Stimulated activated naive B cell treated with anti-CD40 and anti-IgM and Interleukin-4, amounts not matched to agents 10 μg/mL and 1 μg/mL and 100 μg/mL, for 72 hours (primary cell): ENCODE data around the gene TOR2A.
"Not testable (repeated sequence)": the region's sequence is repeated elsewhere in the genome, so short reads cannot be mapped to it uniquely, and the experiment has no call there.

Experiments
- ATAC-seq, 2 donors: fragments of 150-1000 bp; cut with Tn5 transposase; replicated peaks; 2 replicates each; pipeline ENCODE4 v1.10.0; 2021; ENCODE audit warnings: moderate library complexity in 1 of 2
- DNase-seq: peaks from one replicate; pipeline ENCODE4 v3.0.0; 2021
- H3K27ac Mint-ChIP-seq: one replicate; pipeline ENCODE4 v1.8.0; 2022; ENCODE audit warnings: mild to moderate bottlenecking, mixed read lengths
- H3K27me3 Mint-ChIP-seq, 2 donors: one replicate each; pipeline ENCODE4 v1.8.0; 2022; ENCODE audit warnings: mixed read lengths in 2 of 2
- H3K36me3 Mint-ChIP-seq, 2 donors: one replicate each; pipeline ENCODE4 v1.8.0; 2022; ENCODE audit warnings: mixed read lengths in 2 of 2, mild to moderate bottlenecking in 1 of 2
- H3K4me1 Mint-ChIP-seq, 2 donors: one replicate each; pipeline ENCODE4 v1.8.0; 2022; ENCODE audit warnings: mixed read lengths in 2 of 2, mild to moderate bottlenecking in 1 of 2
- H3K4me3 Mint-ChIP-seq, 2 donors: one replicate each; pipeline ENCODE4 v1.8.0; 2022; ENCODE audit warnings: mild to moderate bottlenecking in 2 of 2, mixed read lengths in 2 of 2, moderate library complexity in 1 of 2
- H3K9me3 Mint-ChIP-seq, 2 donors: one replicate each; pipeline ENCODE4 v1.8.0; 2022; ENCODE audit warnings: mixed read lengths in 2 of 2, mild to moderate bottlenecking in 1 of 2

Gene TOR2A

DNA sequence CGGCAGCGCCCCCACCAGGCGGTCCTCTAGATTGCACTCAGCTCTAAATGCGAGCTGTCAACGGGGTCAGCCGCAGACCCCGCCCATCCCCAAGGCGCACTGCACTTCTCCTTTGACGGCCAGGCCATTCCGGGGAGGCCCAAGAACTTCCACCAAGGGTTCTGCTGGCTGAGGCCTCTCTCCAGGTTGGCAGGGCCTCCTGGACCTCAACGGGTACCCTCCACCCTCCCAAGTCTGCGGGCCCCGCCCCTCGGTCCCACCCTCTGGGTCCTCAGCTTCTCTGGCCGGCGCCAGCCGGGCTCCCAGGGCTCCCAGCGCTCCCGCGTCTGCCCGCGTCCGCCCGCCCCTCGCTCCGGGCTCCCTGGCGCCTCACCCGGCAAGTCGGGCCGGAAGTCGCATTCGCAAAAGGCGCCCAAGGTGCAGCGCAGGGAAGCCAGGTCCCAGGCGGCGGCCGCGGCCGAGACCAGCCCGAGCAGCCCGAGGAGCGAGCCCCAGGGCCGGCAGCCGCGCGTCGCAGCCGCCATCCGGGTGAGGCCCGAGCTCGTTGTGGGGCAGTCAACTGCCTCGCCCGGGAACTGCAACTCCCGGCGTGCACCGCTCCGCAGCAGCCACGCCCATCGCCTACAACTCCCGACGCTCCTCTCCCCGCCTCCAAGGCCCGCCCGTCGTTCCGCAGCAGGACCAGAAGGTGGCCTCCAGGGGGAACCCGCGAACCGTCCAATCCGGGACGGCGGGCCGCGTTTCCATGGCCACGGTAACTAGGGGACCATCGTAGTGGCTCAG lies at the start of gene TOR2A:
TOR2A (minus strand) TSS at position 548 of the 783 bp plus-strand sequence; CDS start at position 524, 24 bp downstream.
- ATAC-seq, result peak; percentile 93 to 96

DNA sequence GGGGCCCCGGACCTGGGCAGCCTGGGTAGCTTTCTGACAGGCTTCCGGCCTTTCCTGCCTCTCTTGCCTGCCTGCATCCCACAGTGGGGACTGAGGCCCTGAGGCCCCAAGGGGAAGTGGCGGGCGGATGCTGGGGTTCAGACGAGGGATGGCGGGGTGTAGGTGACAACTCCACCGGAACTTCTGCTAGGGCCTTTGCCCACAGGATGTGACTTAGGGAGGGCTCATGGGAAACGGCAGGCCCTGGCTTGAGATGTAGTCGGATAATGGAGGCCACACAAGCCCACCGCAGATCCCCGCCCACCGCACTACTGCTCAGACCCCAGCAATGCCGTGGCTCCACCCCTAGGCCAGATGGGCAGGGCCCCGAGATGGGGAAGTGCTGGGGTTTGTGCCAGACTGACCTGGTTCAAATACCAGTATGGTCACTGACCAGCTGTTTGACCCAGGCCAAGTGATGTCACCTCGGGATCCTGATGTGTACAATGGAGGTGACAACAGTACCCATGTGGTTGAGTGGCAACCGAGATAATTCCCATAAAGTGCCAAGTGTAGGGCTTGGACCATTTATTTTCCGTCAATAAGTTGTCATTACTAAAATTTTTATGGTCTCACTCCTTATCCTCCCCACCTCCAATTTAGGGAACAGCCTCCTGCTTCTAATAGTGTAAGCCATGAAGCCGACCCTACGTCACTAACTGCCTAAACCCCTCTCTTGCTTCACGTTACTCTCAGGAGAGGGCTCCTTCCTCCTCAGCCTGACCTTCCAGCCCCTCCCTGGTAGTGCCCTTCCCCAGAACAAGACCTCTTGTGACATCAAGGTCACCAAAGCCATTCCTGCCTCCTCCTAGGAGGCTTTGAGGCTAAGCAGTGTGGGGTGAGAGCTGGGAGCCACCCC lies 48.3 kb upstream of the TOR2A start:
- Mint-ChIP-seq H3K9me3 (no peaks in the 10 kb centered on the region), H3K27me3 (no peaks in the 10 kb centered on the region), H3K4me3 (peak overlapping the region; percentile 83), H3K4me1 (peaks cover 40 to 71% of the 10 kb centered on the region in 2 donors), H3K27ac (peak overlapping the region; percentile 98), H3K36me3 (peaks cover 17 to 23% of the 10 kb centered on the region in 2 donors)
- peak in 1 of 2 donors; percentile 1 for ATAC-seq
- DNase-seq, result peak; percentile 57

More for the DNA sequence above, at the start of gene TOR2A:
- peaks cover 12 to 24% of the 10 kb centered on the region in 2 donors for H3K36me3 Mint-ChIP-seq
- peak within 1 kb of the TSS; percentile 88 for H3K27ac Mint-ChIP-seq
- H3K4me1 Mint-ChIP-seq, result peaks cover 8 to 11% of the 10 kb centered on the region in 2 donors
- peak within 1 kb of the TSS; percentile 82 to 87 for H3K4me3 Mint-ChIP-seq
- DNase-seq, result peak; percentile 96
- H3K27me3 Mint-ChIP-seq, result no peaks in the 10 kb centered on the region
- no peaks in the 10 kb centered on the region for H3K9me3 Mint-ChIP-seq

DNA sequence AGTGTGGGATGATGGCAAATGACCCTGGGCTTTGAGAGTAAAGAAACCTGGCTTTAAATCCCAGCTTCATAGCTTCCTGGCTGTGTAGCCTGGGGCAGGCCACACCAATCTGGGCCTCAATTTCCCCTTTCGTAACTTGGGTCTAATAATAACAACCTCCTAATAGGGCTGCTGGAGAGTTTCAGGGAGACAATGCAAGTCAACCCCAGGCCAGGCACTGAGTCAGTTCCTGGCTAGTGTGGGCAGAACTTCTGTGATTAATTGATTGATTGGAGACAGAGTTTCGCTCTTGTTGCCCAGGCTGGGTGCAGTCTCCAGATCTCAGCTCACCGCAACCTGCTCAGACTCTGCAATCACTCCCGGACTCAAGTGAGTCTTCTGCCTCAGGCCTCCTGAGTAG lies 46.7 kb upstream of the TOR2A start:
- Mint-ChIP-seq H3K27me3 (no peaks in the 10 kb centered on the region), H3K4me3 (no peak overlapping the region), H3K27ac (peak overlapping the region; percentile 75), H3K9me3 (no peaks in the 10 kb centered on the region), H3K36me3 (peaks cover 16% of the 10 kb centered on the region in 2 donors), H3K4me1 (peaks cover 34 to 66% of the 10 kb centered on the region in 2 donors)
- ATAC-seq, result no peak
- DNase-seq, result no peak

DNA sequence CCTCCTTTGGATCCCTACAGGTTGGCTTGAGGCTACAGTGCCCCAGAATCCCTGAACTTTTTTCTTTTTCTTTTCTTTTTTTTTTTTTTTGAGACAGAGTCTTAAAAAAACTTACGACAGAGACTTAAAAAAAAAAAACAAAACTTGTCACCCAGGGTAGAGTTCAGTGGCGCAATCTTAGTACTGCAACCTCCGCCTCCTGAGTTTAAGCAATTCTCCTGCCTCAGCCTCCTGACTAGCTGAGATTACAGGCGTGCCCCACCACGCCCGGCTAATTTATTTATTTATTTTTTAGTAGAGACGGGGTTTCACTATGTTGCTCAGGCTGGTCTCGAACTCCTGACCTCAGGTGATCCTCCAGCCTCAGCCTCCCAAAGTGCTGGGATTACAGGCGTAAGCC lies 45.8 kb upstream of the TOR2A start:
- DNase-seq, H3K4me3 Mint-ChIP-seq, H3K9me3 Mint-ChIP-seq, ATAC-seq, H3K27me3 Mint-ChIP-seq: not testable (repeated sequence)
- Mint-ChIP-seq H3K27ac (peak overlapping the region; percentile 92), H3K36me3 (peaks cover 14 to 17% of the 10 kb centered on the region in 2 donors), H3K4me1 (peaks cover 39 to 69% of the 10 kb centered on the region in 2 donors)

DNA sequence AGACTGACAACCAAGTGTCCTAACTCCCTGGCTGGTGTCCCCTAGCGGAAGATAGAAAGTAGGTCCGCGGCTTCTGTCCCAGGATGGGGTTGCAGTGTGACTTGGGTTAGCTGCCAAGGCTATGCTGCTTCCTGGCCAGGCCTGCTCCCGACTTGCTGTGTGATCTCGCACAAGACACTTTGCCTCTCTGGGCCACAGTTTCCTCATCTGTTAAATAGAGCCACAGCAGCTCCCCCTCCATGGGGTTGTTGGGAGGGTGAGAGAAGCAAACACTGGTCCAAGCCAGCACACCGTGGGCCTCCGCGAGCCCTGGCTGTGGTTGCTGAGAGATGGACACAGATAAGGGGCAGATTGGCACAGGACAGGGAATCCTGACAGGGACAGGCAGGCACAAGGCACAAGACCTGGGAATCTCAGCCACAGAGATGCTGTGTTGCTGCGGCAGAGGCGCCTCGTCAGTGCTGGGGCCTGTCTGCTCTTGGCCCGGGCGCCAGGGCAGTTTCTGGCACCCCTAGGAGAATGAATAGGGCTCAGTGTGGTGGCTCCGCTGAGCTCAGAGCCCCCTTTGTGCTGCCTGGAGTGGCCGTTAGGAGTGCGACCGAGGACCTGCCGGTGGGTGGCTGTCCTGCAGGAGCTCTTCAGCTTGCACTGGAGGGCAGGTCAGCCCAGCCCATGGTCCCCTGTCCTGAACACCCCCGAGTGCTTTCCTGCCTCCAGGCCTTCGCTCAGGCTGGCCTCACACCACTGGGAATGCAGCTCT lies 45.2 kb upstream of the TOR2A start:
- DNase-seq (no peak), ATAC-seq (no peak)
- Mint-ChIP-seq H3K4me3 (no peak overlapping the region), H3K4me1 (peaks cover 39 to 69% of the 10 kb centered on the region in 2 donors), H3K27me3 (no peaks in the 10 kb centered on the region), H3K9me3 (no peaks in the 10 kb centered on the region), H3K27ac (peak overlapping the region; percentile 92), H3K36me3 (peaks cover 14 to 17% of the 10 kb centered on the region in 2 donors)

DNA sequence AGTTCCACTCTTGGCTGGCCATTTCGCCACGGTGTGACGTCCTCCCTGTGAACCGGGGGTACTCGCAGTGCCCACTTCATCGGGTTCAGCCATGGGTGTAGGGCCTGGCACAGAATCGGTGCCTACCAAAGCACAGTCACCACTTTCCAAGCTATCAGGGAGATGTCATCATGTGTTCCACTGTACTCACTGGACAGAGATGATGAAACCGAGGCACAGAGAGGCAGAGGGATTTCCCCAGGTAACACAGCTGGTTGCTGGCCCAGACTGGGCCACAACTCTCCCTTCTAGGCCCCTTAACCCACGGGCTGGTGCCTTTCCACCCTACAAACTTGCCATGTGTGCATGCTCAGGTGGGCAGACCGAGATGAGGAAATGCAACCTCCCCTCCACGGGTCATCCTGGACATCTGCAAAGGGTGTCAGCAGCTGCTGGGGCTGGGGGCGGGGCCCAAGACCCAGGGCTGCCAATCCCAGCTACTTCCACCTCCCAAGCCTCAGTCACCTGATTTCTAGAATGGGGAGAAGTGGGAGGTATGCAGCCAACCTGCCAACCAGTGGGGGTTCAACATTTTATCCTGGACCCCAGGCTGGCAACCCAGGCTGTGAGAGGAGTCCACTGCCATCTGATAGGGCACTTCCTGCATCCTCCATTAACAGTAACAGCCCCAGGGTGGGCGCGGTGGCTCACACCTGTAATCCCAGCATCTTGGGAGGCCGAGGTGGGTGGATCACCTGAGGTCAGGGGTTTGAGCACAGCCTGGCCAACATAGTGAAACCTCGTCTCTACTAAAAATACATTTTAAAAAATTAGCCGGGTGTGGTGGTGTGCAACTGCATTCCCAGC lies 44.3 kb upstream of the TOR2A start:
- ATAC-seq (peak; percentile 81 to 82), DNase-seq (peak; percentile 90)
- peak overlapping the region; percentile 92 for H3K27ac Mint-ChIP-seq
- peak overlapping the region; percentile 96 to 100 for H3K4me3 Mint-ChIP-seq
- no peaks in the 10 kb centered on the region for H3K9me3 Mint-ChIP-seq
- peaks cover 15 to 18% of the 10 kb centered on the region in 2 donors for H3K36me3 Mint-ChIP-seq
- no peaks in the 10 kb centered on the region for H3K27me3 Mint-ChIP-seq
- peaks cover 35 to 63% of the 10 kb centered on the region in 2 donors for H3K4me1 Mint-ChIP-seq

DNA sequence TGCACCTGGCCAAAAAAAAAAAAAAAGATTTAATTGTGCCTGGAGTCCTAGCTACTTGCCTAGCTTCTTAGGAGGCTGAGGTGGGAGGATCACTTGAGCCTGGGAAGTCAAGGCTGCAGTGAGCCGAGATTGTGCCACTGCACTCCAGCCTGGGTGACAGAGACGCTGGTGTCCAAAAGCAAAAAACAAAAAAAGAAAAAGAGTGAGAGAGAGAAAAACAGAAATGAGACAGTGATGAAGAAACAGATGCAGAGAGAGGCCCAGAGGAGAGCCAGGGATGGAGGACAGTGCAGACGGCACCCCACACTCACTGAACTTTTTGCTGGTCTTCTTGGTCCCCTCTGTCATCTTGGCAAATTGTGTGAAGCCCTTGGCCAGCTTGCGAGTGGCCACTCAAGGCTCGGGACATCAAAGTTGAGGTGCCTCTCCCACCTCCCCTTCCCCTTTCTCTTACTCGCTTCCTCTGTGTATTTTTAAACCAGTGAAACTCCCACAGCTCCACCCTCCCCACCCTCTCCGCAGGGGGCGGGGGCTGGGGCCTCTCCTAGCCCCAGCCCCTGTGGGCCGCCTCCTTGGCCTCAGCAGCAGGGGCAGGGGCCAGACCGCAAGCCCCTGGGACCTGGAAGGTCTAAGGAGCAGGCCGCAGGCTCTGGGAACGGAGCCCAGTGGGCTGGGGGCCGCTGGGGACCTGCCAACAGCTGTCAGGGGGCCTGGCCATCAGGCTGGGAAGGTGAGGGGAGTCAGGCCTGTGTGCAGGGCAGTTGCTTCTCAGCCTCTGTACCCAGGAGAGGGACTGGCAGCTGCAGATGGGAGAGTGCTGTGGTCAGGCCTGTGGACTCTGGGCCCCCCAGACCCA lies 43.4 kb upstream of the TOR2A start, which contains the start of gene SH2D3C:
SH2D3C (minus strand) TSS at position 387 of the 856 bp plus-strand sequence; CDS start at position 348, 39 bp downstream.
- peaks cover 34 to 61% of the 10 kb centered on the region in 2 donors for H3K4me1 Mint-ChIP-seq
- peak; percentile 52 to 54 for ATAC-seq
- peak within 1 kb of the TSS; percentile 96 to 100 for H3K4me3 Mint-ChIP-seq
- H3K27me3 Mint-ChIP-seq, result no peaks in the 10 kb centered on the region
- H3K9me3 Mint-ChIP-seq, result no peaks in the 10 kb centered on the region
- peak within 1 kb of the TSS; percentile 94 for H3K27ac Mint-ChIP-seq
- H3K36me3 Mint-ChIP-seq, result peaks cover 19 to 26% of the 10 kb centered on the region in 2 donors
- peak; percentile 59 for DNase-seq

DNA sequence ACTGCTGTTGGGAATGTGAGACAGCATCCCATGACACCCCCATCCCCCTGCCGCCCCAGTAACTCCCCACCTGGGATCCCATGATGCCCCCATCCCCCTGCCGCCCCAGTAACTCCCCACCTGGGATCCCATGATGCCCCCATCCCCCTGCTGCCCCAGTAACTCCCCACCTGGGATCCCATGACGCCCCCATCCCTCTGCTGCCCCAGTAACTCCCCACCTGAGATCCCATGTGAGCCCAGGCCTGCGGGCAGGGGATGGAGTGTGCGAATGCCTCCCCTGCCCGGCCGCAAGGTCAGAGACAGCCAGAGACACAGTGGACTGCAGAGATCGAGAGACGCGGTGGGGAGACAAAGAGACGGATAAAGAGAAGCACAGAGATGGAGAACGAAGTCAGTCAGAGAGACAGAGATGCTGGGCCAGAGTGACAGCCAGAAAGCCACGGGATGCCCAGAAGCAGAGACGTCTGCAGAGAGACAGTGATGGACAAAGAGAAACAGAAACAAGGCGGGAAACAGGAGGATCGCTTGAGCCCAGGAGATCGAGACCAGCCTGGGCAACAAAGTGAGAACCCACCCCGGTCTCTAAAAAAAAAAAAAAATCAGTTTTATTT lies 42.4 kb upstream of the TOR2A start:
- peak overlapping the region; percentile 96 to 100 for H3K4me3 Mint-ChIP-seq
- DNase-seq, result no peak
- no peaks in the 10 kb centered on the region for H3K27me3 Mint-ChIP-seq
- peaks cover 19 to 26% of the 10 kb centered on the region in 2 donors for H3K36me3 Mint-ChIP-seq
- H3K27ac Mint-ChIP-seq, result peak overlapping the region; percentile 94
- ATAC-seq, result no peak
- H3K4me1 Mint-ChIP-seq, result peaks cover 28 to 58% of the 10 kb centered on the region in 2 donors
- H3K9me3 Mint-ChIP-seq, result no peaks in the 10 kb centered on the region

DNA sequence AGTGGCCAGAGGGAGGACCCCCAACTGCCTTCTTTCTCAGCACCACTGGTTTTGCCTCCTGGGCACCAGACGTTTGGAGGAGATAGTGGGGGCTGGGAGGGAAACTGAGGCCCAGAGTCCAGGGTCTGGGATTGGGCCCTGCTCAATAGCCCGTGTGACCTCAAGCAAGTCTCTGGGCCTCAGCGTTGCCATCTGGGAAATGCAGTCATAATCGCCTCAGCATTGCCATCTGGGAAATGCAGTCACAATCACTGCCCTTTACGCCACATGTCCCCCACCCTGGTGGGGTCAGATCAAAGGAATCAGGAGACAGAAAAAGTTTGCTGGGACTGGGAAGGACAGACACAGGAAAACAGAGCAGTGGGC lies 41.8 kb upstream of the TOR2A start:
- Mint-ChIP-seq H3K9me3 (no peaks in the 10 kb centered on the region), H3K4me1 (peaks cover 28 to 58% of the 10 kb centered on the region in 2 donors)

DNA sequence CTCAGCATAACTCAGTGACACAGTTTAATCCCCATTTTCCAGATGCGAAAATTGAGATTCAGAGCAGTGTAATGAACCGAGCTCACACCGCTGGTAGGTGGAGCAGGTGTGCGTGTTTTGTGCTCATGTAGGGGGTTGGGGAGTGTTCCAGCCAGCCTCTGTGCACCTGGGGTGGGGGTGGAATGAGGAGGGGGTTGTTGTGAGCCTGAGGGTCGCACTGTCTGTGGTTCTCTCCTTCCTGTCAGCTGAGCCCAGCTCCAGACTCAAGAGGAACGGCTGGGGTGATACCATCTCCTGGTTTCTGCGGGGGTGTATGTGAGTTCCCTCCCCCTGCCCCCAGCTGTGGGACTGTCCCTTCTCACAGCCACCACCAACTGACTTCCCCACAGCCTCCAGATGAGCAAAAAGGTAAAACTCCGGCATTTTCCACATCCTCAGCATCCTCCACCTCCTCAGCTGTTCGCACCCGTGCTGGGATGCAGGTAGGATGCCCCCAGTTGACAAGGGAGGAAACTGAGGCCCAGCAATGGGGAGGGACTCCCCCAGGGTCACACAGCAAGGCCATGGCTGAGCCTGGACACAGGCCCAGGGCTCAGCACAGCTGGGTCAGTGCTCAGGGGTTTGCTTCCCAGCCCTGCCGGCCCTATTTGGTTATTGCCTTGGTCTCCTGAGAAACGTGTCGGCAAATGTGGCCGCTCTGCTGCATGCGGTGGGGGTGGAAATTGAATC lies 41.3 kb upstream of the TOR2A start:
- H3K4me1 Mint-ChIP-seq, result peaks cover 25 to 64% of the 10 kb centered on the region in 2 donors
- H3K27ac Mint-ChIP-seq, result peak overlapping the region; percentile 94
- H3K27me3 Mint-ChIP-seq, result no peaks in the 10 kb centered on the region
- no peaks in the 10 kb centered on the region for H3K9me3 Mint-ChIP-seq
- peaks cover 21 to 30% of the 10 kb centered on the region in 2 donors for H3K36me3 Mint-ChIP-seq
- peak overlapping the region; percentile 96 to 100 for H3K4me3 Mint-ChIP-seq
- ATAC-seq (peak; percentile 42 to 50), DNase-seq (peak; percentile 75)

More for the DNA sequence above, 41.8 kb upstream of the TOR2A start:
- Mint-ChIP-seq H3K27ac (peak overlapping the region; percentile 94), H3K36me3 (peaks cover 19 to 26% of the 10 kb centered on the region in 2 donors), H3K4me3 (peak overlapping the region; percentile 96 to 100), H3K27me3 (no peaks in the 10 kb centered on the region)
- ATAC-seq (no peak), DNase-seq (no peak)

DNA sequence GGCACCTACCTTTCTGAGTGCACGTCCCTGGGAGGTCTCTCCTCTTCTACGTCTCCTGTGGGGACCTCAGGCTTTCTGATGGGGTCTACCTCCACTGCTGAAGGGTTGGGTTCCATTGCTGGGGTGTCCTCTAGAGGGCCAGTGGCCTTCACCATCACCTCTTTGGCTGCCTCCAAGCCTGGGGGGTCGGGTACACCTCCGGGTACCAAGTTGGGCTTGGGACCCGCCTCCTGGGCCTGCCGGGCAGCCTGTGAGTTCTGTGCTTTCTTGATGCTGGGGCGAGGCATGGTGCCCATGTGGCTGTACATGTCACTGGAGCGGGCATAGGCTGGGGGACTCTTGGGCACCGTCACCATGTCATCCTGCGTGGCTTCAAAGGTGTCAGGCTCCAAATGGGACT lies 38.9 kb upstream of the TOR2A start:
- DNase-seq, result no peak
- Mint-ChIP-seq H3K4me3 (no peak overlapping the region), H3K27me3 (no peaks in the 10 kb centered on the region), H3K4me1 (peaks cover 36 to 69% of the 10 kb centered on the region in 2 donors), H3K27ac (peak overlapping the region; percentile 43), H3K9me3 (no peaks in the 10 kb centered on the region), H3K36me3 (peaks cover 35 to 43% of the 10 kb centered on the region in 2 donors)
- ATAC-seq, result no peak
